ENCODE measurements around the gene RGS19.

RGS19 gene

GRCh38 chr20:64105846-64106434 is 26.6 kb upstream of the RGS19 start:
- TF ChIP-seq, protein P1, sequence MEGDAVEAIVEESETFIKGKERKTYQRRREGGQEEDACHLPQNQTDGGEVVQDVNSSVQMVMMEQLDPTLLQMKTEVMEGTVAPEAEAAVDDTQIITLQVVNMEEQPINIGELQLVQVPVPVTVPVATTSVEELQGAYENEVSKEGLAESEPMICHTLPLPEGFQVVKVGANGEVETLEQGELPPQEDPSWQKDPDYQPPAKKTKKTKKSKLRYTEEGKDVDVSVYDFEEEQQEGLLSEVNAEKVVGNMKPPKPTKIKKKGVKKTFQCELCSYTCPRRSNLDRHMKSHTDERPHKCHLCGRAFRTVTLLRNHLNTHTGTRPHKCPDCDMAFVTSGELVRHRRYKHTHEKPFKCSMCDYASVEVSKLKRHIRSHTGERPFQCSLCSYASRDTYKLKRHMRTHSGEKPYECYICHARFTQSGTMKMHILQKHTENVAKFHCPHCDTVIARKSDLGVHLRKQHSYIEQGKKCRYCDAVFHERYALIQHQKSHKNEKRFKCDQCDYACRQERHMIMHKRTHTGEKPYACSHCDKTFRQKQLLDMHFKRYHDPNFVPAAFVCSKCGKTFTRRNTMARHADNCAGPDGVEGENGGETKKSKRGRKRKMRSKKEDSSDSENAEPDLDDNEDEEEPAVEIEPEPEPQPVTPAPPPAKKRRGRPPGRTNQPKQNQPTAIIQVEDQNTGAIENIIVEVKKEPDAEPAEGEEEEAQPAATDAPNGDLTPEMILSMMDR (conservative IDR thresholded peaks at IDR 0.05): no peak
- H3K27ac ChIP-seq: no peak overlapping the region

DNA sequence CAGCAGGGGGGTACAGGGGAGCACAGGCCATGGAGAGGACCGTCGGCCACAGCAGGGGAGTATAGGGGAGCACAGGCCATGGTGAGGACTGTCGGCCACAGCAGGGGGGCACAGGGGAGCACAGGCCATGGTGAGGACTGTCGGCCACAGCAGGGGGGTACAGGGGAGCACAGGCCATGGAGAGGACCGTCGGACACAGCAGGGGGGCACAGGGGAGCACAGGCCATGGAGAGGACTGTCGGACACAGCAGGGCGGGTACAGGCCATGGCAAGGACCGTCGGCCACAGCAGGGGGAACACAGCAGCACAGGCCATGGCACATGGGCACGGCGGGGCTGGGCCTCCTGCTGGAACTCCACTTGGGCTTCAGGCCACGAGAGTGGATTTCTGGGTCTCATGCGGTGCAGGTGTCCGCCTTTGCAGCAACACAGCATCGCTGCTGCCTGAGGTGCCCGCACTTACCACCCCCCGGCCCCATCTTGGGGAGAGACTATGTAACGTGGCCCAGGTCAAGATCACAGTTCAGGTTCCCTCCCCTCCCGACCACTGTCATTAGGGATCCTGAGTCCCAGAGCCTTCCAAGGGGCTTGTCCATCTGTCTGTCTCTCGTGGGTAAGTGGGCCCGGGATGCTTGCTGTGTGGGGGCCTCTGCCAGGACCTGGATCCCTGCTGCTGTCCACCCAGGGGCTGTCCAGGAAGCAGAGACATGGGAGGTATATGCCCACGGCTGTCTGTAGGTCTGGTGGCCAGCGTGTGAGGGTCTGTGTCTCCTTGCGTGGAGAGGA is 25.5 kb upstream of the RGS19 start:
- TF ChIP-seq, protein P1 (conservative IDR thresholded peaks at IDR 0.05): no peak
- no peak overlapping the region for H3K27ac ChIP-seq

GRCh38 chr20:64103871-64104666 is 24.8 kb upstream of the RGS19 start:
- TF ChIP-seq, protein P1 (conservative IDR thresholded peaks at IDR 0.05): no peak

DNA sequence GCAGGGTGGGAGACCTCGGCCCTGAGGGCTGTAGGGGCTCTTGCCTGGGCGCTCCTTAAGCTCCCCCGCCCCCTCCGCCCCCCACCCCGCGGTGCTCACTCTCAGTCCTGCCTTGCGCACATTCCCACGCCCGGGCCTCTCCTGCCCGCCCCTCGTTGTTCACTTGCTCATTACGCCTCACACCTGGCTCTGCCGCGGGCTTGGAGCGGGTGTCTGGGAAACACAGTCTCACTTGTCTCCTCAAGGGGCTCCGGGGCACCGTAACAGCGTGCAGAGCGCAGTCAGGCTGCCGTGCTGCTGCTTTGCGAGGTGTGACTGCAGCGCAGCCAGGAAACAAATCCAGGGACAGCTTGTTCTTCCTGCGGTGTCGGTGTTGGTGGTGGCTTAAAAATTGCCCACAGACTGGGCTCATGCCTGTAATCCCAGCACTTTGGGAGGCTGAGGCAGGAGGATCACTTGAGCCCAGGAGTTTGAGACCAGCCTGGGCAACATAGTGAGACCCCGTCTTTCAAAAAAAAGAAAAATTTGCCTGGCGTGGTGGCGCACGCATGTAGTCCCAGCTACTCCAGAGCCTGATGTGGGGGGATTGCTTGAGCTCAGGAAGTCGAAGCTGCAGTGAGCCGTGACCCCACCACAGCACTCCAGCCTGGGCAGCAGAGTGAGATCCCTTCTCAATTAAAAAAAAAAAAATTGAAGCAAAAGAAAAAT is 23.5 kb upstream of the RGS19 start:
- TF ChIP-seq, protein P1 (conservative IDR thresholded peaks at IDR 0.05): no peak
- peak overlapping the region; percentile 74 for H3K27ac ChIP-seq

More at GRCh38 chr20:64103871-64104666, 24.8 kb upstream of the RGS19 start:
- no peak overlapping the region for H3K27ac ChIP-seq

DNA sequence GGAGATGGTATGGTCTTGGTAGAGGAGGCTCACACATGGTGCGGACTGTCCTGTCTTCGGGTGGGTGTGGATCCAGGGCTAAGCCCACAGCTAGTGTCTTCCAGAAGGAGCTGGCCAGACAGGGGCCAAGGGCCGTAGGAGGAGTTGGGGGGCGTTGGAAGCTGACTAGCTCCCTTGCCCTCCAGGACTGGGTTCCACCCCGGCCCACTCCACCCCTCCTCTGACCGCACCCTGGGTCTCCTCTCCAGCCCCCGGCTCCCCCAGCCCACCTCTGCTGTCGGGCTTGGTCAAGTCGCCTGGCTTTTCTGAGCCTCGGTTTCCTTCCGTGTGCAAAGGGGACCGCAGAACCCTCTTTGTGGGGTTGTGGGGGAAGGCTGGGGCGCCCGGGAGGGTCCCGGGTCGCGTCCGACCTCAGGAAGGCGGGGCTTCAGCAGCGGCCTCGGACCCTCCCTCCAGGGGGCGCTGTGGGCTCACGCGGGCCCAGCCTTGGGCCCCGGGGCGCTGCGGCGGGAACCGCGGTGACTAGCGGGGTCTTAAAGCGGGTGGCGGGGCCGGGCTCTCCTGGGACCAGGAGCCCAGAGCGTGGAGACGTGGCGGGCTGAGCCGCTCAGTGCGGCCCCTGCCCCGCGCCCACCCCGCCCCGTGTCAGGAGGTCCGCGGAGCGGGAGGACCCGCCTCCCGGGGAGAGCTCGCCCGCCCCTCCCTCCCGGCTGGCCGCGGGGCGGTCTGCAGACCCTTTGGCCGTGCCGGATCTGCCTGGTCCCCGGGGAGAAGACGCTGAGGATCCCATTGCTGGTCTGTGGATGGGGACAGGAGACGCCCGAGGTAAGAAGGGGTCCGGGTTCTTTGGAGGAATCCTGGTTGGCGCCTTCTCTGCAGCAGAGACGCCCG is 22.7 kb upstream of the RGS19 start:
- TF ChIP-seq, protein P1 (conservative IDR thresholded peaks at IDR 0.05): peak; percentile 98
- H3K27ac ChIP-seq: peak overlapping the region; percentile 74

GRCh38 chr20:64100946-64101688 is 21.8 kb upstream of the RGS19 start:
- H3K27ac ChIP-seq: no peak overlapping the region; the same call in 1 of the 2 replicates
- TF ChIP-seq, protein P1 (conservative IDR thresholded peaks at IDR 0.05): no peak

All from VCaP (cell line).